ENCODE results near the gene TAF1D. TPM values are rescaled to one million over a fixed set of nuclear protein-coding genes. Genes with fewer than 3 reads are reported as not detected.
"Not testable (repeated sequence)": the region's sequence is repeated elsewhere in the genome, so short reads cannot be mapped to it uniquely, and the experiment has no call there.

TAF1D gene
- total RNA-seq, 2 experiments from 2014 or later = 161 to 173 TPM

- Histone ChIP-seq H3K27ac (ENCODE audit: low read depth in 1 of 2, low read length in 2 of 2) (no peak overlapping the region), H3K4me1 (ENCODE audit: insufficient read depth, low read length) (no peaks in the 10 kb centered on the region), H3K4me3 (ENCODE audit: low read length) (no peak overlapping the region), H3K27me3 (ENCODE audit: control insufficient read depth in 1 of 2, insufficient read depth in 2 of 2, low read length in 2 of 2) (no peaks in the 10 kb centered on the region), H3K9me3 (ENCODE audit: control insufficient read depth in 1 of 2, insufficient read depth in 1 of 2, low read length in 2 of 2) (peaks cover 0 to 6% of the 10 kb centered on the region in 2 experiments), H3K36me3 (ENCODE audit: insufficient read depth, low read length) (peaks cover 19% of the 10 kb centered on the region)
- CTCF ChIA-PET = no interaction called here
- intact Hi-C loops (cut with DNase I, micrococcal nuclease) = no loop called here
- Mint-ChIP-seq H3K27me3 (no peaks in the 10 kb centered on the region), H3K36me3 (ENCODE audit: low read depth) (peaks cover 21% of the 10 kb centered on the region), H3K4me3 (no peak overlapping the region), H3K4me1 (ENCODE audit: low read depth) (no peaks in the 10 kb centered on the region), H3K27ac (no peak overlapping the region), H3K9me3 (no peaks in the 10 kb centered on the region)
- no peak for DNase-seq
- no peak for ATAC-seq (ENCODE audit: poor library complexity)
- no peak for TF ChIP-seq CTCF (IDR thresholded peaks at IDR 0.05)
- POLR2A ChIA-PET = no interaction called here
Observed at GRCh38 chr11:93766504-93766903, 25.2 kb upstream of the TAF1D start.

GRCh38 chr11:93765551-93765950 lies 24.3 kb upstream of the TAF1D start:
- intact Hi-C loops (cut with DNase I, micrococcal nuclease) = no loop called here
- no peak overlapping the region for H3K4me3 ChIP-seq (ENCODE audit: low read length)
- Mint-ChIP-seq H3K4me3 (no peak overlapping the region), H3K27ac (no peak overlapping the region), H3K36me3 (ENCODE audit: low read depth) (peaks cover 30% of the 10 kb centered on the region), H3K9me3 (no peaks in the 10 kb centered on the region), H3K27me3 (no peaks in the 10 kb centered on the region), H3K4me1 (ENCODE audit: low read depth) (no peaks in the 10 kb centered on the region)
- H3K27ac ChIP-seq (ENCODE audit: low read depth in 1 of 2, low read length in 2 of 2) = no peak overlapping the region
- H3K4me1 ChIP-seq (ENCODE audit: insufficient read depth, low read length) = no peaks in the 10 kb centered on the region
- TF ChIP-seq CTCF (IDR thresholded peaks at IDR 0.05) = no peak
- ATAC-seq (ENCODE audit: poor library complexity) (no peak), DNase-seq (no peak)
- ChIA-PET CTCF (no interaction called here), POLR2A (no interaction called here)
- peaks cover 0 to 6% of the 10 kb centered on the region in 2 experiments for H3K9me3 ChIP-seq (ENCODE audit: control insufficient read depth in 1 of 2, insufficient read depth in 1 of 2, low read length in 2 of 2)
- no peaks in the 10 kb centered on the region for H3K27me3 ChIP-seq (ENCODE audit: control insufficient read depth in 1 of 2, insufficient read depth in 2 of 2, low read length in 2 of 2)
- peaks cover 27% of the 10 kb centered on the region for H3K36me3 ChIP-seq (ENCODE audit: insufficient read depth, low read length)

GRCh38 chr11:93761910-93762309 lies 20.6 kb upstream of the TAF1D start:
- Mint-ChIP-seq H3K4me3 (no peak overlapping the region), H3K4me1 (ENCODE audit: low read depth) (no peaks in the 10 kb centered on the region), H3K36me3 (ENCODE audit: low read depth) (peaks cover 62% of the 10 kb centered on the region), H3K27ac (no peak overlapping the region), H3K27me3 (no peaks in the 10 kb centered on the region), H3K9me3 (no peaks in the 10 kb centered on the region)
- ChIA-PET POLR2A (interaction anchor here (2.1 kb wide), 1 partner anchor 21 kb away, joined by 4 read pairs; the partner anchor contains the start of genes C11orf54 and TAF1D), CTCF (interaction anchor here (0.6 kb wide), 1 partner anchor 28 kb away, joined by 3 read pairs; no protein-coding TSS in a partner anchor)
- intact Hi-C loops (cut with DNase I, micrococcal nuclease) = no loop called here
- DNase-seq (no peak), ATAC-seq (ENCODE audit: poor library complexity) (no peak)
- Histone ChIP-seq H3K36me3 (ENCODE audit: insufficient read depth, low read length) (peaks cover 60% of the 10 kb centered on the region), H3K27ac (ENCODE audit: low read depth in 1 of 2, low read length in 2 of 2) (no peak overlapping the region), H3K4me1 (ENCODE audit: insufficient read depth, low read length) (no peaks in the 10 kb centered on the region), H3K4me3 (ENCODE audit: low read length) (no peak overlapping the region), H3K9me3 (ENCODE audit: control insufficient read depth in 1 of 2, insufficient read depth in 1 of 2, low read length in 2 of 2) (peaks cover 0 to 10% of the 10 kb centered on the region in 2 experiments), H3K27me3 (ENCODE audit: control insufficient read depth in 1 of 2, insufficient read depth in 2 of 2, low read length in 2 of 2) (no peaks in the 10 kb centered on the region)
- no peak for TF ChIP-seq CTCF (IDR thresholded peaks at IDR 0.05)

GRCh38 chr11:93759123-93759522 lies 17.8 kb upstream of the TAF1D start:
- intact Hi-C loops (cut with DNase I, micrococcal nuclease); DNase-seq; ATAC-seq (ENCODE audit: poor library complexity); H3K27ac ChIP-seq (ENCODE audit: low read depth in 1 of 2, low read length in 2 of 2); H3K4me1 Mint-ChIP-seq (ENCODE audit: low read depth); H3K4me3 Mint-ChIP-seq; H3K9me3 Mint-ChIP-seq; H3K4me1 ChIP-seq (ENCODE audit: insufficient read depth, low read length); H3K9me3 ChIP-seq (ENCODE audit: control insufficient read depth in 1 of 2, insufficient read depth in 1 of 2, low read length in 2 of 2); H3K27ac Mint-ChIP-seq; H3K27me3 ChIP-seq (ENCODE audit: control insufficient read depth in 1 of 2, insufficient read depth in 2 of 2, low read length in 2 of 2); H3K27me3 Mint-ChIP-seq; CTCF ChIA-PET; H3K4me3 ChIP-seq (ENCODE audit: low read length): not testable (repeated sequence)
- H3K36me3 Mint-ChIP-seq (ENCODE audit: low read depth) = peaks cover 67% of the 10 kb centered on the region
- POLR2A ChIA-PET = interaction anchor here (1.0 kb wide), 1 partner anchor 18 kb away, joined by 5 read pairs; the partner anchor contains the start of genes C11orf54 and TAF1D
- H3K36me3 ChIP-seq (ENCODE audit: insufficient read depth, low read length) = peaks cover 79% of the 10 kb centered on the region

All from CD4-positive, alpha-beta T cell (primary cell).